GM18951 (cell line): ENCODE measurements around the gene OR10H4.
"Not testable (repeated sequence)": the region's sequence is repeated elsewhere in the genome, so short reads cannot be mapped to it uniquely, and the experiment has no call there.

Experiments used
- POLR2A ChIP-seq: IDR thresholded peaks from 4 replicates; pipeline ENCODE4 v1.6.1; 2011; ENCODE audit warnings: mild to moderate bottlenecking; ENCODE audit not compliant: insufficient read length, insufficient read depth; ENCODE audit errors: extremely low read depth
- in situ Hi-C: fragments of 300-500 bp; cut with MboI; formaldehyde crosslinking; loops from one replicate; pipeline ENCODE4 v1.12.0; 2022; ENCODE audit warnings: low sequenced_read_pairs, mixed read lengths, inconsistent platforms; ENCODE audit not compliant: unreplicated experiment

The OR10H4 gene

DNA sequence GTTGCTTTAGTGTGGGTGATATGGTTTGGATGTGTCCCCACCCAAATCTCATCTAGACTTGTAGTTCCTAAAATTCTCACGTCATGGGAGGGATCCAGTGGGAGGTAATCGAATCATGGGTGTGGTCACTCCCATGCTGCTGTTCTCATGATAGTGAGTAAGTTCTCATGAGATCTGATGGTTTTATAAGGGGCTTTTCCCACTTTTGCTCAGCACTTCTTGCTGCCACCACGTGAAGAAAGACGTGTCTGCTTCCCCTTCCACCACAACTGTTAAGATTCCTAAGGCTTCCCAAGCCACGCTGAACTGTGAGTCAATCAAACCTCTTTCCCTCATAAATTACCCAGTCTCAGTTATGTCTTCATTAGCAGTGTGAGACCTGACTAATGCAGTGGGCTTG is 26.0 kb downstream of the OR10H4 start:
- TF ChIP-seq POLR2A, result no peak
- in situ Hi-C loops, result loop anchor here (25.0 kb wide), 1 partner anchor 1012 kb away; no protein-coding TSS in a partner anchor

DNA sequence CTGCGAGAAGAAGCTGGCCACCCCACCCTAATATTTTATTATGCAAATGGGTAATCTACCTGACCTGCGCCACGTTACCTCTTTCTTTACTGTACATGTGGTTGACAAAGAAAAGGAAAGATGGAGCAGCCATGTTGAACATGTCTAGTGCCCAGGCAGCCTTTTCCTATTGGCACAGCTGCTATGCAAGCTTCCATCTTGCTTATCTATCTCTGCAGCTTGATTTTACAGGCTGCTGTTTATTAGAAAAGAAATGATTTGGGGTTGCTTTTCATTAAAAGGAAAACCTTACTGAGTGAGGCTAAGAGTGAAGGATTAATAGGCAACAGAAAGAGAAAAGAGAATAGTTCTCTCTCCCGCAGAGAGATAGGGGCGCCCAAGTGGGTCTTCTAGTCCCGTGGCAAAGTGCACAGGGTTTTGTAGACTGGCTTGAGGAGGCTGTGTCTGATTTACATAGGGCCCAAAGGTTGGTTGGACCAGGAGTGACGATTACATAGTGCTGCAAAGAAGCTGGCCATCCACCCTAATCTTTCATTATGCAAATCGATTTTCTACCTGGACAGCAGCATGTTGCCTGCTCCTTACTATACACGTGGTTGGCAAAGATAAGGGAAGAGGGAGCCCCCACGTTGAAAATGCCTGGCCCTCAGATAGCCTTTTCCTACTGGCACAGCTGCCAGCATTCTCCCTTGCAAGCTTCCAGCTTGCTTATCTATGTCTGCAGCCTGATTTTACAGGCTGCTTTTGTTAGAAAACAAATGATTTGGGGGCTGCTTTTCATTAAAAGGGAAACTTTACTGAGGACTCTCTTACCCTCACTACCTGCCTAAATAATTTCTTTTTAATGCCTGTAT is 28.3 kb downstream of the OR10H4 start:
- TF ChIP-seq POLR2A, result no peak
- in situ Hi-C loops, result no loop called here

DNA sequence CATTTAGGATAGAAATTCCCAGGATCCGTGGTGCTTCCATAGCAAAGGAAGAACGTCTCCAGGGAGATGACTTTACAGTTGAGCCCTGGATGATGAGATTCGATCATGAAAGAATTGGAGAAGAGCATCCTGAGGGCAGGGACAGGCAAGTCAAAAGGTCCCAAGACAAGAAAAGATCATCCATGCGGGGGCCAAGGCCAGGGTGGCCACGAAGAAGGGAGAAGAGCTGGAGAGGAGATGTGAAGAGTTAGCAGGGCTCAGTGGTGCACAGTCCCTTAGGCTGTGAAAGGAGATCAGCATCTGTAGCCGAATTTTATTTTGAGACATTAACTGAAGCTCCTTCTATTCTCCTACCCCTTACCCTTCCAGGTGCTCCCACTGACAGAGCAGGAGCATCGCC is 28.9 kb downstream of the OR10H4 start:
- TF ChIP-seq POLR2A, result no peak
- in situ Hi-C loops, result no loop called here

DNA sequence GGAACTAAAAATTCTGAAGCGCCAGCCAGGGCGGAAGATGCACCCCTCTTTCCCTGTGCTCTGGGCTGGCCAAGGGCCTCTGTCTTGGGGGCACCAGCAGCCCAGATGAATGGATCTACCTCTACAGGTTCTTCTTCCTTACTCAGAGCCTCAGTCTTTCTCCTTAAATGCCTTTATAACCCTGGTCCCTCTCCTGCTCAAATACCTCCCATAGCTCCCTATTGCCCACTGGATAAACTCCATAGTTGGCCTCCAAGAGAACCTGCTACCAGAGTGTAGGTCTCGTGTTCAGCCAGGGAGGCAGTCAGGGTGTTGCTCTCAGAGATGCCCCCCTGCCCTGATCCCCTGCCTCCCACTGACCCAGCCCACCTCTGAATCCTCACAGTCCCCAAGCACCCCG is 30.5 kb downstream of the OR10H4 start:
- TF ChIP-seq POLR2A, result no peak
- in situ Hi-C loops, result no loop called here

DNA sequence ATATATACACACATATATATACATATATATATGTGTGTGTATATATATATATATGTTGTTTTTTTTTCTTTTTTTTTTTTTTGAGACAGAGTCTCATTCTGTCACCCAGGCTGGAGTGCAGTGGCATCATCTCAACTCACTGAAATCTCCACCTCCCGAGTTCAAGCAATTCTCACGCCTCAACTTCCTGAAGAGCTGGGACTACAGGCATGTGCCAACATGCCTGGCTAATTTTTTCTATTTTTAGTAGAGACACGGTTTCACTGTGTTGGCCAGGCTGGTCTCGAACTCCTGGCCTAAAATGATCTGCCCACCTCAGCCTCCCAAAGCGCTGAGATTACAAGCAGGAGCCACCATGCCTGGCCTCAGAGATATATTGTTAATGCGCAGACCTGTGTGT is 37.0 kb downstream of the OR10H4 start:
- in situ Hi-C loops, result not testable (repeated sequence)

DNA sequence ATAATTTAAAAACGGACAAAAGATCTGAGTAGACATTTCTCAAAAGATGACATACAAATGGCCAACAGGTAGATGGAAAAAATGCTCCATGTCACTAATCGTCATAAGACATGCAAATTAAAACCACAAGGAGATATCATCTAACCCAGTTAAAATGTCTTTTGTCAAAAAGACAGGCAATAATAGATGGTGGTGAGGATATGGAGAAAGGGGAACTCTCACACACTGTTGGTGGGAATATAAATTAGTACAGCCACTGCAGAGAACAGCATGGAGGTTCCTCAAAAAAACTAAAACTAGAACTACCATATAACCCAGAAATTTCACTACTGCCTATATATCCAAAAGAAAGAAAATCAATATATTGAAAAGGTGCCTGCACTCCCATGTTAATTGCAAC is 37.9 kb downstream of the OR10H4 start:
- no peak for TF ChIP-seq POLR2A
- in situ Hi-C loops, result no loop called here

DNA sequence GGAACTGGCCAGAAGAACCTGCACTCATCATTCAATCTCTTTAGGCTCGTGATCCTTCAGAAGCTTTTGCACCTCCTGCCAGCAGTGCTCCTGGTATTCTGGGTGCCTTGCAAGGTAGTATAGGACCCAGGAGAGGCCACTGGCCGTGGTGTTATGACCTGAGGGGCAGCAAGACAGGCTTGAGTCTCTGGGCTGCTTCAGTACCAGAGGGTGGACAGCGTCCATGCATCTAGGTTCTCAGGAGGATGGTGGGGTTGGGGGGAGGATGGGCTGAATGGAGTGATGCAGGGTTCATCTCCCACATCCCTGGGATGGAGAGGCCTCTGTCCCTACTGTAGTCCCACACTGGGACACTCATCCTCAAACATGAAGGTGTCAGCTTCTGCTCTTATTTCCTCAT is 41.1 kb downstream of the OR10H4 start:
- in situ Hi-C loops, result no loop called here
- no peak for TF ChIP-seq POLR2A

DNA sequence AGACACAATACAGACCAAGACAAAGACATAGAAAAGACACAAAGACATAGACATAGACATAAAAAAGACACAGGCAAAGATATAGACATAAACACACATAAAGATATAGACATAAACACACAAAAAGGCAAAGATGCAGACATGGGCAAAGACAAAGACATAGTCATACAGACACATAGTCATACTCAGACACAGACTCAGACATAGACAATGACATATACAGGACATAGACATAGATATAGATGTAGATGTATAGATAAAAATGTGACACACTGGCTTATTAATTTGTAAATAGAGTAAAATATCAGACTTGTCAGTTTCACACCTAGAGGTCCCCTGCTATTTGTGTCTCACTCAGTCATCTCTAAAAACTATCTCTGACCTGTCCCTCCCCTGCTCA is 42.8 kb downstream of the OR10H4 start:
- TF ChIP-seq POLR2A, result no peak
- in situ Hi-C loops, result no loop called here

DNA sequence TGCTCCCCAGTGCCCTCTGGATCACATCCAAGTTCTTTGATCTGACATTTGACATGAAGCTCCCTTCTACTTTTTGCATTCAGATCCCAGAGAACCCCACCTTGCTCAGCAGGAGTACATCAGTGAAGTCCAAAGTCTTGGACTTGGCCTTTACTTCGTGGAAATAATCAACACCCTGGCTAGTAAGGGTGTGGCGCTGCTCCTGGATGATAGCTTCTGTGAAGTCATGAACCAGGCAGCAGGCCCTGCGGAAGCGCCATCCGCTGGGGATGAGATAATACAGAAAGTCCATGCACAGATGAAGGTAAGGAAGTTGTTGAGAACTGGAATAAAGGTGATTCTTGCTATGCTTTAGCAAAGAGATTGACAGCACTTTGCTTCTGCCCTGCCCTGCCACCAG is 43.2 kb downstream of the OR10H4 start:
- no peak for TF ChIP-seq POLR2A
- in situ Hi-C loops, result no loop called here

DNA sequence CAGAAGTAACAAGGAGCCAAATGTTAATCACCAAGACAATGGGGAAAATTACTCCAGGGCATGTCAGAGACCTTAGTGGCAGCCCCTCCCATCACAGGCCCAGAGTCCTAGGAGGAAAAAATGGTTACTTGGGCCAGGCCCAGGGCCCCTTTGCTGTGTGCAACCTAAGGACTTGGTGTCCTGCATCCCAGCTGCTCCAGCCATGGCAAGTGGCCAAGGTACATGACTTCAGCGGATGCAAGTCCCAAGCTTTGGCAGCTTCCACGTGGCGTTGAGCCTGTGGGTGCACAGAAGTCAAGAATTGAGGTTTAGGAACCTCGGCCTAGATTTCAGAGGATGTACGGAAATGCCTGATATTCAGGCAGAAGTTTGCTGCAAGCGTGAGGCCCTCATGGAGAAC is 46.7 kb downstream of the OR10H4 start:
- in situ Hi-C loops, result no loop called here
- TF ChIP-seq POLR2A, result no peak

DNA sequence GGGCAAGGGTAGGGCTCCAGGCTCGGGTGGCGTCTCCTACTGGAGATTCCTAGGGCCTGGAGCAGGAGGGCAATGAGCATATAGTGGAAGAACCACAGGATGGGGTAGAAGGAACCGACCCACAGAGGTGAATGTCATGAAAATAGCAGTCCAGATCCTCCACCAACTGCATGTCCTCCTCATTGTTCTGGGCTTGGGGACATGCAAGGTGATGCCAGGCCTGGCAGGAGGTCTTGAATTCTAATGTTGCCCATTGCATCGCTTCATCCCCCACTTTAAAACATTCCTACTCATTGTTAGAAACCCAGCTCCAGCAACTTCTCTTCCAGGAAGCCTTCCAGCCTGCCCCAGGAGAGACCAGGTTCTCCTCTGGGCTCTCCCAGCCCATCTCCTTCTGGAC is 49.4 kb downstream of the OR10H4 start:
- in situ Hi-C loops, result no loop called here
- TF ChIP-seq POLR2A, result no peak
